Loucy (cell line): ENCODE results near the gene PLEKHN1.

ENCODE experiments used
- H2AFZ ChIP-seq: fragments of 200-600 bp; sonication (generic); 2 replicates; pipeline ENCODE4 v1.6.0; 2016; ENCODE audit warnings: antibody characterized with exemption, mild to moderate bottlenecking, low read length, moderate library complexity
- H3F3A ChIP-seq: fragments of 200-600 bp; 2 replicates; pipeline ENCODE4 v1.6.0; 2016; ENCODE audit warnings: antibody characterized with exemption, low read depth, mild to moderate bottlenecking
- H3K27me3 ChIP-seq: fragments of 200-600 bp; sonication (generic); 2 replicates; pipeline ENCODE4 v1.6.1; 2014; ENCODE audit warnings: low read length, mild to moderate bottlenecking; ENCODE audit not compliant: insufficient read depth, poor library complexity, severe bottlenecking
- H3K36me3 ChIP-seq: fragments of 200-600 bp; sonication (generic); 2 replicates; pipeline ENCODE4 v1.6.1; 2016; ENCODE audit warnings: low read length; ENCODE audit not compliant: insufficient read depth
- H3K4me1 ChIP-seq: fragments of 200-600 bp; sonication (generic); 2 replicates; pipeline ENCODE4 v1.5.1; 2014; ENCODE audit warnings: low read length, mild to moderate bottlenecking; ENCODE audit not compliant: insufficient read depth, poor library complexity, severe bottlenecking
- H3K4me2 ChIP-seq: fragments of 200-600 bp; sonication (generic); 2 replicates; pipeline ENCODE4 v1.6.0; 2014; ENCODE audit warnings: antibody characterized with exemption, low read length, low read depth, mild to moderate bottlenecking; ENCODE audit not compliant: poor library complexity, severe bottlenecking
- H3K4me3 ChIP-seq: fragments of 200-600 bp; sonication (generic); 2 replicates; pipeline ENCODE4 v1.5.1; 2014; ENCODE audit warnings: low read length, mild to moderate bottlenecking, mixed read lengths; ENCODE audit not compliant: poor library complexity, severe bottlenecking
- H3K79me2 ChIP-seq: fragments of 200-600 bp; sonication (generic); 2 replicates; pipeline ENCODE4 v1.6.1; 2014; ENCODE audit warnings: low read length; ENCODE audit not compliant: insufficient read depth
- H3K9ac ChIP-seq: fragments of 200-600 bp; sonication (generic); 2 replicates; pipeline ENCODE4 v1.6.0; 2014; ENCODE audit warnings: mild to moderate bottlenecking, low read depth, low read length, moderate library complexity; ENCODE audit not compliant: poor library complexity, severe bottlenecking
- H3K9me2 ChIP-seq: fragments of 200-600 bp; sonication (generic); replicated peaks from 2 replicates; pipeline ENCODE4 v1.6.1; 2016; ENCODE audit warnings: low read depth, low read length, mixed read lengths
- H3K9me3 ChIP-seq: fragments of 200-600 bp; sonication (generic); 2 replicates; pipeline ENCODE4 v1.6.1; 2014; ENCODE audit warnings: mild to moderate bottlenecking, antibody characterized with exemption, low read length, low read depth; ENCODE audit not compliant: insufficient read depth
- H4K20me1 ChIP-seq: fragments of 200-600 bp; sonication (generic); 2 replicates; pipeline ENCODE4 v1.6.0; 2014; ENCODE audit warnings: antibody characterized with exemption, low read length, mild to moderate bottlenecking; ENCODE audit not compliant: insufficient read depth, poor library complexity, severe bottlenecking
- EZH2phosphoT487 ChIP-seq: fragments of 200-600 bp; IDR thresholded peaks from 2 replicates; pipeline ENCODE4 v1.6.1; 2018; ENCODE audit warnings: antibody characterized with exemption, mild to moderate bottlenecking, moderate library complexity, borderline replicate concordance
- TF ChIP-seq, protein P1 (sequence below): fragments of 200-600 bp; sonication (generic); conservative IDR thresholded peaks from 2 replicates; pipeline ENCODE4 v1.5.1; 2014; ENCODE audit warnings: mild to moderate bottlenecking, antibody characterized with exemption, low read length

Gene PLEKHN1

DNA sequence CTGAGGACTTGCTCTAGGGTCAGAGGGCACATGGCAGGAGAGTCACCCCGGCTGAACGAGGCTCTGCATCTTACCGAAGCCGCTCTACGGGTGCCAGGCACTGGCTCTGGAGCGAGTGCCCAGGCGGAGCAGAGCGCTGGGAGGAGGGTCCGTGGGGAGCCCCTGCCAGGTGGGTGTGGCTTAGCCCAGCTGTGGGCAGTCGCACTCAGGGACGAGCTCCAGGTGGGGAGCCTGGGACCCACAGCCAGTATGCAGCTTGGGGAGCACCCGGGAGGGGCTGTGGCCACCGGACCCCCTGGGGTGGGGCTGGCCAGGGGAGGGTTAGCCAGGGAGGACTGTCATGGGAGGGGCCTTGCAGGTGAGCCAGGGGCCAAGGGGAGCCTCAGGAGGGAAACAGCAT is 57.4 kb downstream of the PLEKHN1 start:
- Histone ChIP-seq H3K9me2 (no peaks in the 10 kb centered on the region), H3K9ac (no peak overlapping the region), H2AFZ (no peak overlapping the region), H3K79me2 (no peaks in the 10 kb centered on the region), H3K4me2 (no peak overlapping the region), H3F3A (no peaks in the 10 kb centered on the region), H3K9me3 (no peaks in the 10 kb centered on the region), H3K27me3 (no peaks in the 10 kb centered on the region), H3K36me3 (no peaks in the 10 kb centered on the region), H3K4me1 (peaks cover 8% of the 10 kb centered on the region), H3K4me3 (no peak overlapping the region), H4K20me1 (peaks cover 9% of the 10 kb centered on the region)
- TF ChIP-seq EZH2phosphoT487 = no peak
- TF ChIP-seq, protein P1, sequence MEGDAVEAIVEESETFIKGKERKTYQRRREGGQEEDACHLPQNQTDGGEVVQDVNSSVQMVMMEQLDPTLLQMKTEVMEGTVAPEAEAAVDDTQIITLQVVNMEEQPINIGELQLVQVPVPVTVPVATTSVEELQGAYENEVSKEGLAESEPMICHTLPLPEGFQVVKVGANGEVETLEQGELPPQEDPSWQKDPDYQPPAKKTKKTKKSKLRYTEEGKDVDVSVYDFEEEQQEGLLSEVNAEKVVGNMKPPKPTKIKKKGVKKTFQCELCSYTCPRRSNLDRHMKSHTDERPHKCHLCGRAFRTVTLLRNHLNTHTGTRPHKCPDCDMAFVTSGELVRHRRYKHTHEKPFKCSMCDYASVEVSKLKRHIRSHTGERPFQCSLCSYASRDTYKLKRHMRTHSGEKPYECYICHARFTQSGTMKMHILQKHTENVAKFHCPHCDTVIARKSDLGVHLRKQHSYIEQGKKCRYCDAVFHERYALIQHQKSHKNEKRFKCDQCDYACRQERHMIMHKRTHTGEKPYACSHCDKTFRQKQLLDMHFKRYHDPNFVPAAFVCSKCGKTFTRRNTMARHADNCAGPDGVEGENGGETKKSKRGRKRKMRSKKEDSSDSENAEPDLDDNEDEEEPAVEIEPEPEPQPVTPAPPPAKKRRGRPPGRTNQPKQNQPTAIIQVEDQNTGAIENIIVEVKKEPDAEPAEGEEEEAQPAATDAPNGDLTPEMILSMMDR = no peak

DNA sequence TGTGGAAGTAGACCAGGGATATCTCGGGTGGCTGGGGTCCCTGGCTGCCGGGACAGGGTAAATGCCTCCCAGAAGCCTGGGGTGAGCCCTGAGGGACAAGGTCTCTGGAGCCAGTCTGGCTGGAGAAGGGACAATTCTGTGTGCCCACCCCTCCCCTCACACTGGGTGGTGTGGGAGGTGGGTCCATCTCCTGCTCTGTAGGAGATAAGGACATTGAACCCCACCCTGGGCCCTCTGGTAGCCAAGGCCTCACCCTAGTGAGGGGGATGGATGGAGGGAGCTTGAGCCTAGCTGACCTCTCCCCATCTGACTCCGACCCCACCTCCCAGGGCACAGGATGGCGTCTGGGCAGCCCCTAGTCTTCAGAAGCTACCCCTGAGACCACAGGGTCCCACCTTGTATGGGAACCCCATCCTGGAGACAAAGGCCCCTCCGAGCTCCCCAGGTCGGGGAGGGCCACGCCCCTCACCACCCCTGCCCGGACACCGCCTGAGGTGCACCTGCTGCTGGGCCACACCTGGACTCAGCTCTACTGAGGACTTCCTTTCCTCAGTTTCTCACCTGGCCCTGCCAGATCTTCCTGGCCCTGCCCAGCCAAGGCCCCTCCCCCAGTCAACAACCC is 58.0 kb downstream of the PLEKHN1 start:
- H3F3A ChIP-seq = no peaks in the 10 kb centered on the region
- no peaks in the 10 kb centered on the region for H3K9me3 ChIP-seq
- H3K9ac ChIP-seq = no peak overlapping the region
- H4K20me1 ChIP-seq = peaks cover 9% of the 10 kb centered on the region
- no peaks in the 10 kb centered on the region for H3K36me3 ChIP-seq
- TF ChIP-seq EZH2phosphoT487 = no peak
- TF ChIP-seq, protein P1 = no peak
- H3K4me3 ChIP-seq = no peak overlapping the region
- H3K4me1 ChIP-seq = peaks cover 8% of the 10 kb centered on the region
- H3K9me2 ChIP-seq = no peaks in the 10 kb centered on the region
- no peak overlapping the region for H2AFZ ChIP-seq
- no peak overlapping the region for H3K4me2 ChIP-seq
- no peaks in the 10 kb centered on the region for H3K79me2 ChIP-seq
- H3K27me3 ChIP-seq = no peaks in the 10 kb centered on the region

DNA sequence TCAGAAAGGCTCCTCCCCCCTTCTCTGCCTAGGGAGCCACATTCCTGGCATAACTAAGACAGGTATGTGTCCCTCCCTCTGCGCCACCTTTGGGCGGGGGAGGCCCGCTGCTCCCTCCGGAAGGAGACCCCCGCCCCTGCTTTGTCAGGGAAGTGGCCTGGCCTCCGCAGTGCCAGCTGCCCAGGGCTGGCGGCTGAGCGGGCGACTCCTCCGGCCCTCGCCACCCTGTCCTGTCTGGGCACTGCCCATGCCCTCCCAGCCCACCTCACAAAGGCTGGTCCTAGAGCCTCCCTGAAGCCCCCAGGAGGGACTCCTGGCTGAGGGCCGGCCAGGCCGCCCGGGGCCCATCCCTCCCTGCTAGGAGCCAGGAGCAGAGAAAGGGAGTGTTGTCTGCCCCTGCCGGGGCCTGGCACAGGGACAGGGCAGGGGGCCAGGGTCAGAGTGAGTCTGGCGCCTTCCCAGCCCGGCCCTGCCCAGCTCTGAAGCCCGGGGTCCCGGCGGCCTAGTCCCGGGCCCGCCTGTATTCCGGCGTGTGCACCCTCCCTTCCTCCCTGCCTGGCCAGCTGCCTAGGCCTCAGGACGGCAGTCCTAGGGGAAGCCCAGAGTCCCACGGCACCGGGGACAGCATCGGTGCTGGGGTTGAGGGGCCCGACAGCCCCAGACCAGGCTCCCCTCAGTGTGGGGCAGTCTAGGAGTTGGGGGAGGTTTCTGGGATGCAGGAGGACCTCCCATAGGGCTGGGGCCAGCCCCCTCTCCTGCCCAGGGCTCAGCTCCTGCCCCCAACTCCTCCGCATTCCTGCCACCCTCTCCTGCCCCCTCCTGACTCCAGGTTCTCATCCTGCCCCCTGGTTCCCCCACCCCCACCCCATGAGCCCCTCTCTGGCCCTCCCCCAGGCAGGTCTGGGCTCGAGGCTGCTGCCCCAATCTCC is 58.8 kb downstream of the PLEKHN1 start:
- Histone ChIP-seq H3K79me2 (no peaks in the 10 kb centered on the region), H4K20me1 (peaks cover 9% of the 10 kb centered on the region), H3K27me3 (no peaks in the 10 kb centered on the region), H3K4me2 (no peak overlapping the region), H3K4me1 (peaks cover 8% of the 10 kb centered on the region), H2AFZ (no peak overlapping the region), H3K9ac (no peak overlapping the region), H3K9me2 (no peaks in the 10 kb centered on the region), H3K4me3 (no peak overlapping the region), H3F3A (no peaks in the 10 kb centered on the region), H3K36me3 (no peaks in the 10 kb centered on the region), H3K9me3 (no peaks in the 10 kb centered on the region)
- no peak for TF ChIP-seq EZH2phosphoT487
- TF ChIP-seq, protein P1 = no peak
